Amygdala (tissue), 56 donors: ENCODE data around the gene MAP1A.

Source experiments
- DNase-seq, 56 donors: peaks; one replicate each; lab custom pipeline; 2025; lab: John Stamatoyannopoulos, UW

MAP1A gene

GRCh38 chr15:43517354-43518196 is at the start of gene MAP1A:
MAP1A (plus strand) TSS chr15:43517608; CDS start chr15:43521474, 3,866 bp downstream.
- peak in 53 of 56 donors; percentile 24 to 87 (median 74) for DNase-seq

- no peak for DNase-seq
These were observed 47.5 kb upstream of the MAP1A start for GRCh38 chr15:43469867-43470266.

- DNase-seq = no peak
These were observed 45.4 kb upstream of the MAP1A start for GRCh38 chr15:43471975-43472374.

GRCh38 chr15:43473885-43474284 is 43.5 kb upstream of the MAP1A start:
- no peak for DNase-seq

GRCh38 chr15:43483297-43484128 is 33.9 kb upstream of the MAP1A start:
- DNase-seq = peak in 3 of 56 donors; percentile 2 to 16 (median 6)

GRCh38 chr15:43484455-43484854 is 33.0 kb upstream of the MAP1A start:
- no peak for DNase-seq

GRCh38 chr15:43487271-43487895 is 30.0 kb upstream of the MAP1A start:
- no peak for DNase-seq

- DNase-seq = no peak
These were observed 28.6 kb upstream of the MAP1A start for GRCh38 chr15:43488790-43489189.

GRCh38 chr15:43489191-43489590 is 28.2 kb upstream of the MAP1A start:
- DNase-seq = no peak

GRCh38 chr15:43492266-43492665 is 25.1 kb upstream of the MAP1A start:
- DNase-seq = no peak

GRCh38 chr15:43492673-43493601 is 24.5 kb upstream of the MAP1A start, which contains the start of gene TP53BP1:
TP53BP1 (minus strand) TSS chr15:43493156; CDS start chr15:43493043, 113 bp downstream.
- DNase-seq = peak; percentile 55 to 99 (median 92)

- no peak for DNase-seq
These were observed 23.5 kb upstream of the MAP1A start for GRCh38 chr15:43493703-43494472.

- DNase-seq = no peak
These were observed 18.4 kb upstream of the MAP1A start for GRCh38 chr15:43498990-43499389.

- DNase-seq = no peak
These were observed 17.8 kb upstream of the MAP1A start for GRCh38 chr15:43499635-43500034.

- DNase-seq = no peak
These were observed 11.7 kb upstream of the MAP1A start for GRCh38 chr15:43505738-43506137.

GRCh38 chr15:43508421-43508820 is 9.0 kb upstream of the MAP1A start:
- DNase-seq = no peak

GRCh38 chr15:43508991-43509659 is 8.3 kb upstream of the MAP1A start:
- peak in 5 of 56 donors; percentile 7 to 38 (median 26) for DNase-seq

GRCh38 chr15:43509660-43510199 is 7.7 kb upstream of the MAP1A start:
- DNase-seq = peak in 5 of 56 donors; percentile 10 to 69 (median 33)
